ENCODE data around the gene MEPCE.

The MEPCE gene

DNA sequence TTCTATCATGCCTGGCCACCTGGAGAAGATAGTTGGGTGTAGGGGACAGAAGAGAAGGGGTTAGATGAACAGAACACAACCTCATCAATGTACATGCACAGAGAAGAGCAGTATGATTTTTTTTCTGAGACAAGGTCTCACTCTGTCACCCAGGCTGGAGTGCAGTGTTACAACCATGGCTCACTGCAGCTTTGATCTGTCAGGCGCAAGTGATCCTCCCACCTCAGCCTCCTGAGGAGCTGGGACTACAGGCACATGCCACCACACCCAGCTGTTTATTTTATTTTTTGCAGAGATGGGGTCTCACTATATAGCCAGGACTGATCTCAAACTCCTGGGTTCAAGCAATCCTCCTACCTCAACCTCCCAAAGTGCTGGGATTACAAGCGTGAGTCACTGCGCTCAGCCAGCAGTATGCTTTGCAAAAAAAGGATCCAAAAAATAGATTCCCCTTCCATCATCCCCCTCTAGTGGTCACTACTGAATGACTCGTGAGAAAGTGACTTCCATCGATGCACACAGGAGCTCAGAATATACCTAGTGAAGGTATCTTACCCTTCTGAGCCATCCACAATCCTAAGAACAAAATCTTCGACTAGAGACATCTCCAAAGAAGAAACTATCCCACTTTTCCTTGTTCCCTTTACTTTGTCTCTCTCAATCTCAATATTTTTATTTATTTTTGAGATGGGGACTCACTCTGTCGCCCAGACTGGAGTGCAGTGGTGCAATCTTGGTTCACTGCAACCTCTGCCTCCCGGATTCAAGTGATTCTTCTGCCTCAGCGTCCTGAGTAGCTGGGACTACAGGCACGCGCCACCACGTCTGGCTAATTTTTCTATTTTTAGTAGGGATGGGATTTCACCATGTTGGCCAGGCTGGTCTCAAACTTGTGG, 22.1 kb upstream of the MEPCE start:
- DNase-seq: peak; percentile 79

DNA sequence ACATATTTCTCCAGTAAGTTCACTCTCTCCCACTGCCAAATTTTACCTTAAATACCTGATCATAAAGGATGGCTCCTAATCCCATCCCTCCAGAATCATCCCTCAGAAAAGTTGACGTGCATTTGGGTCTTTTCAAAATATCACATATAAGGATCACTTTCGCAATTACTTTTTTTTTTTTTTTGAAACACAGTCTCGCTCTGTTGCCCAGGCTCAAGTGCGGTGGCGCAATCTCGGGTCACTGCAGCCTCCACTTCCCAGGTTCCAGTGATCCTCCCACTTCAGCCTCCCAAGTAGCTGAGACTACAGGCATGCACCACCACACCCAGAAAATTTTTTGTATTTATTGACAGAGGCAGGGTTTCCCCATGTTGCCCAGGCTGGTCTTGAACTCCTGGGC, 18.5 kb upstream of the MEPCE start:
- DNase-seq: no peak

DNA sequence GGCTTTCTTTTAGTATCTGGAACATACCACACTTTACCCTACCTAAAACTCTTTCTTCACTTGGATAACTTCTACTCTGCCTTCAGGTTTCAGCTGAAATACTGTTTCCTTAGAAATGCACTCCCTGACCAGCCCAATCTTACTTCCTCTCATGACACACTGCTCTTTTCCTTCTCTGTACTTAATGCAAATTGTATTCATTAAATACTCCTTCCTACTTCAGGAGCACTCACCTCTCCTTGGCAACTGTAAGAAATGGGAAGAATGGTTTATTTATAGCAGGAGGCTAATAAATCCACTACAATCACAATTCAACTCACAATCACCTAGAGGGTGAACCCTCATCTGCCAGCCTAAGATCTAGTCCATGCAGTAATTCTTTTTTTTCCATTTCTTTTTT, 16.3 kb upstream of the MEPCE start:
- DNase-seq: no peak

DNA sequence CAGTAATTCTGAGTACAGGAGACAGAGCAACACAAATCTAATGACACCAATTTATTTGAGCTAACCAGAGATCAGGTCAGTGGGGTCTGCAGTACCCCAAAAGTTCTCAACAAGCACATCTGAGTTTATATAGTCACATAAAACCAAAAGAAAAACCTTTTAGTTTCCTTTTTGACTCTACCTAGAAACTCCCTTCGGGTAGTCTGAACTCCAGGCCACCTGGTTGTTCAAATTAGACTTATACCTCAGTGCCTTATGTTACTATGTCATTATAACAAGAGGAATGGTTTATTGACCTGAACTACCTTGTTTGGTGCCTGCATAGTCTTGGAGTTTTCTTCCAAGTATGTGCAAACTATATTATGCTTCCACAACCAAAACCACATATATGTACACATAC, 15.7 kb upstream of the MEPCE start:
- DNase-seq: no peak

DNA sequence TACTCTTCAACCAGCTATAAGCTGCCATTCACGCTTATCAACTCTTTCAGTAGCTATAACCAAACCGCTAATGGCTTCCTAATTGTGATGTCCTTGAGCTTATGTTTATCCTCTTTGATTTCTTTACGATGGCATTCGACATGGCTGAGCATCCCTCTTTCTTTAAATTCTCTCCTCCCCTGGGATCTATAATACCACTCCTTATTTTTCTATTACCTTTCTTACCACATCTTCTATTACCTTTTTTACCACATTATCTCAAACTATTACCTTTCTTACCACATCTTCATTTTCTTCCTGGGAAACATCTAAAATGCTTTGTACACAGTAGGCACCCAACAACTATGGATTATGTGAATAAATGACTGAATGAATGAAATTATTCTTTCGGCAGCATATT, 14.2 kb upstream of the MEPCE start:
- DNase-seq: no peak

DNA sequence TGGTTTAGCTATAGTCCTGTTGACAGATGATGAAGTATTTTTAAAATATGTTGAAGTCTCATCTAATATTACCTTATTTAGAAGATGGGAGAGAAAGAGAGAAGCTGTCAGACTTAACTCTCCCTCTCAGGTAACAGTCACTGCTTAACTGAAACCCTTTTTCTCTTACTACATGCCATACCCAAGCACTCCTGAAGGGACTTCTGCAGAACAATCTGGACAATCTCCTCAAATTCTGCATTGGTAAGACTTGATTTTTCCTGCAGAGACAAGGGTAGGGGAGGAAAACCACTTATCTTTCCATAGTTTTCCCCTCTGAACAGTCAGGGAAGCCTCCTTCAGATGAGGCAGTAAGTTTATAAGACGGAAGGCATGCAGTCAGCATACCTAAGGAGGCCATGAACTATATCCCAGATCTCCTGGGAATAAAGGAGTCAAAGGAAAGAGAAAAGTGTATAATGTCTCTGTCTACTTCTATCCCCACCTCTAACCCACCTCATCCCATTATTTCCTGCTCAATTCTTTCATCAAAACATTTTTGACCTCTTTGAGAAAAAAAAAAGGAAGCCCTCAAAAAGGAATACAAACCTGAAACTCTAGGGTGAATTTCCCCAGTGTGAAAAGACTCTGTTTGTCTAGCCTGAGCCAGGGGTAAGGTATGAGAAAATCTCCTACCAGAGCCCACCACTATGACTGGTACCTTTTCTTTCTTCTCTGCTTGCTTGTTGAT, 10.5 kb upstream of the MEPCE start:
- no peak for DNase-seq

DNA sequence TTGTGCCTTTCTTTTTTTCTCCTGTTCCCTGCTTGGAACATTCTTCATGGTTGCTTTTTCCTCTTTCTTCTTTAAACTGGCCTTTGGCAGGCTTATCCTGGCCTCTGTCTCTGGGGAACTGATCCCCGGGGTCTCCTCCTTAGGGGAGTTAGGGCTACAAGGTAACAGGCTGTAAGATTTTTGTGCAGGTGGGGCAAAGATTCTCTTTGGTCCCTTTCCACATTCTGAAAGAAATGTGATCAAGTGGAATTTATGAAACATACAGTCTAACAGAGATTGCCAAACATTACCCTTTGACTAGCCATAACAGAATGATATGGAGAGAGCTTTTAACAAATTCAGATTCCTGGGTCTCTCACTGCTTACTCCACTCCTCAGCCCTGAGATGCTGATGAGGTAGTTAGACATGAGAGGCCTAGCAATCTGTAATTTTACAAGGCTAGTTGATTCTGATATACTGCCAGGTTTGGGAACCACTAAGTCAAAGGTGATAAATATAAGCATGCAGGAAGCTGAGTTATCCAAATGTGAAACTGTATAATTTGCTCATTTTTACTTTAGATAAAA, 9.9 kb upstream of the MEPCE start:
- DNase-seq: no peak

DNA sequence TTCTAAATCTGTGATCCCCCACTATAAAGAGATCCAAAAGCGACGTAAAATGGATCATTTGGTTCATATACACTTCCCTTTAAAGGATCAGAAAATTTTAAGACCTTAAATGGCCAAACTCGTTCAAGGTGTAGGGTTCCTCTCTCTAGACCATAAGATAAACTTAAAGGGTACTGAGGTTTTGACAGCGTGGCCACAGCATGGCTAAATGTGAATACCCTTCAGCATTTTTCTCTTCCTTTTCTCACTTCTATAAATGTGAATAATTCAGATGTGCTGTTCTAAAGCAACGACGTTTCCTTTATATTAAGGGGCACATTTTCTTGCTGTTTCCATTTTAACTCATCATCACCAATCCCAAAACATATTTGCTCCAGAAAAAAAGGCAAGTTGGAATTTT, 6.3 kb upstream of the MEPCE start:
- DNase-seq: no peak

DNA sequence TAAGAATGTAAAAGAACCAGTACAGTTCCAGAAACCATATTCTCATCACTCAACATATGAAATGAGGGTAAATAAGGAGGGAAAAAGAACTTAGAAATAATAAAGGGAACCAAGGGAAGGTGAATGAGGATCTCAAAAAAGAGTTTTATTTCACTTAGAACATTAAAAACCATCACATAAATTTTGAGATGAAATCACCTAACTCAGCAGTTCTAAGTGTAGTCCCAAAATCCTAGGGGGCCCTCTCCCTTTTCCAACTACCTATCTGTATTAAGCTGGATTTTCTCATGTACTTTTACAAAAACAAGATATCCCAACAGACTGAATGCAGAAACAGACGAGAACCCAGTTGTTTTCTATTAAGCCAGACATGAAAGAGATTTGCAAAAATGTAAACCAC, 4.3 kb upstream of the MEPCE start:
- DNase-seq: no peak

DNA sequence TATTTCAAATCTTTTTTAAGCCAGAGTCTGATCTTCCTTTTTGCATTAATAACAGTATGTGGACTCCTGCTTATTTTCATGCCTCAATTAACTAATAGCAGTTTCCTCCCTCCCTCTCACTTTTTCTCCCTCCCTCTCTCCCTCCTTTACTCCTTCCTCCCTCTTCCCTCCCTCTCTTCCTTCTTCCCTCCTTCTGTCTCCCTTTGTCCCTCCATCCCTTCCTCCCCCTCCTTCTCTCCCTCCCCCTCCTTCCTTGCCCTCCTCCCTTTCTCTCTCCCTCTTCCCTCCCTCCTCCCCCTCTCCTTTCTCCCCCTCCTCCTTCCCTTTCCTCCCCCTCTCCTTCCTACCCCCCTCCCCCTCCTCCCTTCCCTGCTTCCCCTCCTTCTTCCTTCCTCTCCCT, 3.1 kb upstream of the MEPCE start:
- DNase-seq: no peak

DNA sequence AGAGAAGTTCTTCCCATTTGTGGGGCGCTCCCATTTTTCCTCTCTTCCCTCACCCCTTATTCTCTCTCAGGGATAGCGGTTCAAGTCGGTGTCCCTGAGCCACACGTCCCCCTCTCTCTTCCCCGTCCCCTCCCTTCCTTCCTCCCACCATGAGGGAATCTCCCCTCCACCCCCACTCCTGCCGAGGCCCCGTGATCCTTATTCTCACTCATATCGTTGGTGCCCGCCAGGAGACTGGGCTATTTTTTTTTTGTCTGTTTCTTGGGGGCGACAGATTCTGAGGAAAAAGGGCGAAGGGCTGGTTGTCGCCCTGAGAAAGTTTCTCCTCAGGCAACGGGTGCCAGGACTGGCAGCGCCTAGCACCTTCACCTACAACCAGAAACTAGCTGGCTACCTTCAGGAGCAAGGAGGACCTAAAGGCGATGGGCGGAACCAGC, 1.9 kb upstream of the MEPCE start:
- DNase-seq: no peak

DNA sequence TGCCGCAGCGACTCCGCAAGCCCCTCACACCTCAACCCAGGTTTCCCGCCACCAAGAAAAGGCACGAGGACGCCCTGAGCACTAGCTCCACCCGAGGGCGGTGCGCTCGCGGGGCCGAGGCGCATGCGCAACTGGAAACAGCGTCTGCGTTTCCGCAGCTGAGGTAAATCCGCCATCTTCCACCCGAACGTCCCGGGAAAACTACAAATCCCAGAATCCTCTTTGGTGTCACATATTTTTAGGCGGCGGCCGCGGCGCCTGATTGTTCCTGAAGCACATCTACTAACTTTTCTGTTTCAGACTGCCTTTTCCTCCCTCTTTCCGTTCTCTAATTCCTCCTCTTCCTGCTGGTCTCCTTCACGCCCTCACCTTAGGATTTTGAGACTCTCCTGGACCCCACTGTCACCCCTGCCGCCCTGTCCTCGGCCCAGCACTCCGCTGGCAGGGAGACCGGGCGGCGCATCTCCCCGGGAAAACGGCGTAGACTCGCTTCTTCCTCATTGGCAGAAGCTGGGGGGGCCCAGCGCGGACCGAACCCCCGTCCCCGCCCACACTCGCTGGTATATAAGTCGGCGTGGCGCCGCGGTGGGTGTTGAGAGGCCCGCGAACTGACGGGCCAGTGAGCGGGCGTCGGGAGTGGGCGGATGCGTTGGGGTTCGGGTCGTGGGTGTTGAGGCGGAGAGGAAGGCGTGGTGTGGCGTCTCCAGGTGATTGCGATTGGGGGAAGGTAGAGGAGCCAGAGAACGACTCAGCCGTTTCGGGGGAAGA, 1.2 kb upstream of the MEPCE start, which contains the start of gene ZCWPW1:
ZCWPW1 (minus strand) TSS at position 505 of the 768 bp plus-strand sequence. CDS start 8,054 bp downstream, outside the sequence.
- DNase-seq: peak; percentile 99

DNA sequence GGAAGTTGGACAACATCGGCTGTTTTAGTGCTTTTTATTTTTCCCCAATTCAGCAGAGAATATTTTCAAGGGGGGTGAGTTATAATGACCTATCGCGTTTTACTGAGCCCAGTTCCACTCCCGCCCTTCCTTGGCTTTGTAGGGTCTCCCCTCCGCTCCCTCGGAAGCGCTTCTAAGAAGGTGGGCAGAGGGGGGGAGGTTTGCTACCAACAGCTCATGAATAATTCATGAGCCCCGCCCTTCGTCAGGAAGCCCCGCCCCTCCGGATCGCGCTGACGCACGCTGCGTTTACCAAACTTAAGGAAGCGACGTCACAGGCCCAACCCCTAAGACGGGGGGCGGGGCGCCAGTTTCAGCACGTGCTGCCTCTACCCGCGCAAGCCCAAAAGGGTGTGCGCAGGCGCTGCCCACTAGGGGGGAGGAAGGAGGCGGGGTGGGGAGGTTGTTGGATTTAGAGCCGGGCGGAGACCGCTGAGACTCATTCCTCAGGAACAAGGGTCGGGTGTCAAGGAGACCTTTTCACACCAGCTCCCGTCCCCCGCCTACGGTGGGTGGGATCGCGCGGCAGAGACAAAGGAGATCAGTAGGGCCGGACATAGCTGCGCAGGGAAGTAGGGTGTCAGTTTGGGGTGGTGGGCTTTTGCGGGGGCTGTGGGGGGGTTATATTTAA, 529 bp upstream of the MEPCE start:
- peak; percentile 100 for DNase-seq

DNA sequence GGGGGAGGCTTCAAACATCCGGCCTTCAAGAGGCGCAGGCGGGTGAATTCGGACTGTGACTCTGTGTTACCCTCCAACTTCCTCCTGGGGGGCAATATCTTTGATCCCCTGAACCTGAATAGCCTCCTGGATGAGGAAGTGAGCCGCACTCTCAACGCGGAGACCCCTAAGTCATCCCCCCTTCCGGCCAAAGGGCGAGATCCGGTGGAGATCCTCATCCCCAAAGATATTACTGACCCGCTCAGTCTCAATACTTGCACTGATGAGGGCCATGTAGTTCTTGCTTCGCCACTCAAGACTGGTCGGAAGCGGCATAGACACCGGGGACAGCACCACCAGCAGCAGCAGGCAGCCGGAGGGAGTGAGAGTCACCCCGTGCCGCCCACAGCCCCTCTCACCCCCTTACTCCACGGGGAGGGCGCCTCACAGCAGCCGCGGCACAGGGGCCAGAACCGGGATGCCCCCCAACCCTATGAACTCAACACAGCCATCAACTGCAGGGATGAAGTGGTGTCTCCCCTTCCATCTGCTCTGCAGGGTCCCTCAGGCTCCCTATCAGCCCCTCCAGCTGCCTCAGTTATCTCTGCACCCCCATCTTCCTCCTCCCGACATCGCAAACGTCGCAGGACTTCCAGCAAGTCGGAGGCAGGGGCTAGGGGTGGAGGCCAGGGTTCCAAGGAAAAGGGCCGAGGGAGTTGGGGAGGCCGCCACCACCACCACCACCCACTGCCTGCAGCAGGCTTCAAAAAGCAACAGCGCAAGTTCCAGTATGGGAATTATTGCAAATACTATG, 1.1 kb downstream of the MEPCE start:
- no peak for DNase-seq

DNA sequence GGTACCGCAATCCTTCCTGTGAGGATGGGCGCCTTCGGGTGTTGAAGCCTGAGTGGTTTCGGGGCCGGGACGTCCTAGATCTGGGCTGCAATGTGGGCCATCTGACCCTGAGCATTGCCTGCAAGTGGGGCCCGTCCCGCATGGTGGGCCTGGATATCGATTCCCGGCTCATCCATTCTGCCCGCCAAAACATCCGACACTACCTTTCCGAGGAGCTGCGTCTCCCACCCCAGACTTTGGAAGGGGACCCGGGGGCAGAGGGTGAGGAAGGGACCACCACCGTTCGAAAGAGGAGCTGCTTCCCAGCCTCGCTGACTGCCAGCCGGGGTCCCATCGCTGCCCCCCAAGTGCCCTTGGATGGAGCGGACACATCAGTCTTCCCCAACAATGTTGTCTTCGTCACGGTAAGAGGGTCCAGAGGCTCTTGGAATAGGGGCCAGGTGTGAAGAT, 1.7 kb downstream of the MEPCE start:
- DNase-seq: no peak

DNA sequence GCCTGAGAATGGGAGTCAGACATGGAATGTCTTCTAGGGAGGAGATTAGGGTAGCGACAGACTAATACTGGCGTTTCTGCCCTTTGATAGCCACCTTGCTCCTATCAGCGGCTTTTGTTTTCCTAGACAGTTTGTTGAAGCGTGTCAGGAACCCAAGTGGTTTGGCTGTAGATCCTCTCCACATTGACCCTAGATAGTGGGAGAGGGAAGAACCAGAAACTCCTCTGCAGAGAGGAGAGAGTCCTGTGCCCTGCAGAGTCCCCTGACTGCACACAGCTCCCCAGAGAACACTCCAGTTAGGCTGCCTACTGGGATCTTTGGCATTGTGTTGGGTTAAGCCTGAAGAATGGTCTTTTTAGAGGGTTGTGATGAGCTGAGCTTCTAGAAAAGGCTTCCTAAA, 2.4 kb downstream of the MEPCE start:
- no peak for DNase-seq

DNA sequence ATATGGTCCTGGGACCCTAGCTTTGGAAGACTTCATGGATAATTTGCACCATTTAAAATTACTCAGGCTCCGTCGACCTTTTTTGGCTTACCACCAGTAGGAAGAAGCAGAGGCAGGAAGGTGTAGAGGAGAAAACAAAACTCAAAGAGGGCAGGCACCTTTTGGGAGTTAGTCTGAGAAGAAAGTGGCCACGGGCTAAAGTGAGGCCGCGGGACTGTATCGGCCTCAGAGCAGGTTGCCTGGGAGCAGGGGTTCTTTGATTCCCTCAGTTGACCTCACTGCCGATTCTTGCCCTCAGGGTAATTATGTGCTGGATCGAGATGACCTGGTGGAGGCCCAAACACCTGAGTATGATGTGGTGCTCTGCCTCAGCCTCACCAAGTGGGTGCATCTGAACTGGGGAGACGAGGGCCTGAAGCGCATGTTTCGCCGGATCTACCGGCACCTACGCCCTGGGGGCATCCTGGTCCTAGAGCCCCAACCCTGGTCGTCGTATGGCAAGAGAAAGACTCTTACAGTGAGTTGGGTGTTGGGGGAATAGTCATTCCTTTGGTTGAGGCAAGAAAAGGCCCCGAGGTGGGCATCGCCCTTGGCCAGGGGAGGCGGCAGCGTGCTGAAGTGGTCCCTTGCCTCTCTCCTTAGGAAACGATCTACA, 3.1 kb downstream of the MEPCE start:
- DNase-seq: no peak

DNA sequence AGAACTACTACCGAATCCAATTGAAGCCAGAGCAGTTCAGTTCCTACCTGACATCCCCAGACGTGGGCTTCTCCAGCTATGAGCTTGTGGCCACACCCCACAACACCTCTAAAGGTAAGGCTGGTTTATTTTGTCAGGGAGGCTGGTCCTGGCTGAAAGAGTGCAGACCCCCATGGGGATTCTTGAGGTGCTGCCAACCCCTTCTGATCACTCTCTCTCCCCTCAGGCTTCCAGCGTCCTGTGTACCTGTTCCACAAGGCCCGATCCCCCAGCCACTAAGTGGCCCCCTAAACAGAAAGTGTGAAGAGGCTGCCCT, 3.6 kb downstream of the MEPCE start:
- DNase-seq: no peak

DNA sequence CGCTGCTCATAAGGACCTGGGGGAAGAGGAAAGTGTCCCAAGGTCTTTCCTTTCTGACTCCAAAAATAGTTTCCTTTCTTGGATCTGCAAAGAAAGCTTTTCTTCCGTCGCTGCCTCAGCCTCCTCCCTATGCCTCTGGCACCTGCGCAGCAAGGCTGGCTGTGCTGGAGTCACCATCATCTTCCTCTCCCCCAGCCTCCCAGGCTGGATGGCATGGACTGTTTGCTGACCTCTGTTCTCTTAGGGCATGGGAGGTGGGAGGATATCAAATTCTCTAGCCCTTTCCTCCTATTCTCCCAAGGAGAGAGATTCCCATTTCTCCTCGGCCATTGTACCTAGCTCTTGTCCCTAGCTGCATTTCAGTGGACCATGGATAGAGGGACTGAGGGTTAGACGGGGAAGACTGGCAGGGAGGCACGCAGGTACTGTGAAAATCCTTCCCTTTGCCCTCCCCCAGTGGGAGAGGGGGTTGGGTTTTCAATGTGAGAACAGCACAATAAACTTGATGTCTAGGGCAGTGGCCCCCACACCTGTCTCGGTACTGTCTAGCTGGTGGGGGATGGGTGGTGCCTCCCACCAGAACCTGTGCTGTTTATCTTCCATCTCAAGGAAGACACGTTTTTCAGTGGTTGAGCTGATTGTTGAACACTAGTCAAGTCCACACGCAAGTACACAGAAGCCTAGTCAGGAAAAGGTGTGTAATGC, 4.1 kb downstream of the MEPCE start:
- DNase-seq: no peak

All from eye (tissue), 1 donor.